SK-N-MC (cell line): Measurements from ENCODE around the gene TOX2.

Experiments used
- DNase-seq: peaks from one replicate; pipeline ENCODE4 v3.0.0-alpha.2; 2011; ENCODE audit warnings: low read depth, low spot score
- H3K27ac ChIP-seq: fragments of 200-600 bp; sonication (generic); 2 replicates; pipeline ENCODE4 v1.5.1; 2016; ENCODE audit warnings: mixed run types
- H3K36me3 ChIP-seq: fragments of 200-600 bp; sonication (generic); 2 replicates; pipeline ENCODE4 v1.6.1; 2017; ENCODE audit warnings: antibody characterized with exemption, low read length, mixed read lengths; ENCODE audit not compliant: insufficient read depth
- H3K4me3 ChIP-seq: fragments of 200-600 bp; sonication (generic); 2 replicates; pipeline ENCODE4 v1.5.1; 2016
- H3K9ac ChIP-seq: fragments of 200-600 bp; sonication (generic); 2 replicates; pipeline ENCODE4 v1.8.0; 2017; ENCODE audit warnings: mixed run types, mixed read lengths; ENCODE audit not compliant: insufficient read length
- H3K9me3 ChIP-seq: fragments of 200-600 bp; sonication (generic); 2 replicates; pipeline ENCODE4 v1.6.1; 2017; ENCODE audit warnings: low read depth, mild to moderate bottlenecking, antibody characterized with exemption, low read length, moderate library complexity, mixed read lengths
- EZH2 ChIP-seq: fragments of 200-600 bp; sonication (generic); IDR thresholded peaks from one replicate; pipeline ENCODE4 v1.6.1; 2017; ENCODE audit warnings: antibody characterized with exemption
- FOXP2 ChIP-seq: optimal IDR thresholded peaks from 2 replicates; pipeline ENCODE3; 2011; ENCODE audit warnings: mild to moderate bottlenecking, moderate library complexity; ENCODE audit not compliant: insufficient read depth; ENCODE audit errors: extremely low read length, control extremely low read depth
- POLR2AphosphoS5 ChIP-seq: IDR thresholded peaks from 2 replicates; pipeline ENCODE4 v1.6.1; 2012; ENCODE audit warnings: mild to moderate bottlenecking, low read depth, low read length, borderline replicate concordance

TOX2 gene

DNA sequence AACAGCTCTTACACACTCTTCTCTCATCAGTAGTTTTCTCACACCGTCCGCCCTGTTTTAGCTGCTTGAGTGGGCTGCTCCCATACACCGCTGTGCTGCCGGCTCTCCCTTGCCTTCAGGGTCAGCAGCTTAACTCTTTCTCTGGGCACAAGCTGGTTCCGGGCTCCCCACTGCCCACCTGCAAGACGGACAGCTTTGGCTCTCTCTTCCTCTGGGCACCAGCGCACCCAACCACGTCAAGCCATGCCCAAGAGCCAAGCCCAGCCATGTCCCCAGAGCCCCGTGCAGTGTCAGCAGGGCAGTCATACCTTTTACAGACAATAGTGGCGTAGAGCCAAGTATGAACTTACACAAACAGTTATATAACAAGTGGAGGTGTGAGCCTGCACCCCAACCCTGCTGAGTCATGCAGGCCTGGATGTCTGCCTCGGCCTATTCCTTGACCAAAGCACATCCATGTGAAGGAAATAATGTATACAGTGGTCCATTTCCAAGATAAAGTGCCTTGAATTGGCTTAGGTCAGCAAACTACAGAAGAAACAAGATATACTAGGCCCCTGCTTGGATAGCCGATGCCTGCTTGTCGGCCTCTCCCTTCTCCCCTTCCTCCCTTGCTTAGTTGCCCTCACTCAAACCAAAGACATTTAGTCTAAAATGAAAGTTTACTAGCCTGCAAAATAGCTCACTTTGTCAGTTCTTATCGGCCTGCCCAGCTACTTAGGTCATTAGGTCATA, 183.0 kb downstream of the TOX2 start:
- H3K9me3 ChIP-seq, result no peaks in the 10 kb centered on the region
- no peaks in the 10 kb centered on the region for H3K36me3 ChIP-seq
- H3K4me3 ChIP-seq, result no peak overlapping the region
- DNase-seq, result no peak
- no peak for TF ChIP-seq FOXP2
- TF ChIP-seq POLR2AphosphoS5, result no peak
- no peak for TF ChIP-seq EZH2
- no peak overlapping the region for H3K27ac ChIP-seq
- H3K9ac ChIP-seq, result no peak overlapping the region

DNA sequence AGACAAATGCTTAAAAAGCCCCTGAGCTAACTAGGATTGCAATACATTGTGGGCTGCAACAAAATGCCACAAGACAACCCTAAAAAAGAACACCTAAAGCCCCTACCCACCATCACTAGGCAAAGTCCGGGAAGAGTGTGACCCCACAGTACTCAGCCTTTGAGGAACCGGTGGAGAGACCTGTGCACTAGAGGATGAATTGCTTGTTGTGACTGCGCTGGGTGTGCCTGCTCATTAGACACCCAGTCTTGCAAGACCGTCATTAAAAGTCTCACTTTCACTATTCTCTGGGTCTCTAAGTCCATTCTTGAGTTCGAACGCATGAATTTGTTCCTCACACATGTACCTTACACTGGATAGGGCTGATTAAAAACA, 183.6 kb downstream of the TOX2 start:
- no peaks in the 10 kb centered on the region for H3K9me3 ChIP-seq
- no peak overlapping the region for H3K4me3 ChIP-seq
- H3K27ac ChIP-seq, result no peak overlapping the region
- H3K9ac ChIP-seq, result no peak overlapping the region
- no peaks in the 10 kb centered on the region for H3K36me3 ChIP-seq
- no peak for DNase-seq
- no peak for TF ChIP-seq FOXP2
- TF ChIP-seq POLR2AphosphoS5, result no peak
- no peak for TF ChIP-seq EZH2

DNA sequence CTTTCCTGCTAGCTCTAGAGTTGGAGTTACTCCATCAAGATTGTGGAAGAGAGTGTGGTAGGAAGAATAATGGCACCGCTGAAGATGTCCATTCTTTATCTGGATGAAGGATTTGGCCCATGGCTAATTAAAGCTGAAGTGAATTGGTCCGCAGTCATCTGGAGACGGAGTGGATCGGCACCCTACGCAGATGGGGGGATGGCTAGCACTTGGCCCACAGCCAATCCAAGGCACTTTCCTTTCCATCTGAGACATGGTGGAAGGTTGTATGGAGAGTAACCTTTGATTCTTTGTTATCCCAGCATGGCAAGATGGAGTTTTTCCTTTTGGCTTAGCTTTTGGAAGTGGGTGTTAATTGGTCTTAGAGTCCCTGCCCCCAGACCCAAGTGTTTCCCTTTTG, 184.0 kb downstream of the TOX2 start:
- no peak for DNase-seq
- Histone ChIP-seq H3K9ac (no peak overlapping the region), H3K9me3 (no peaks in the 10 kb centered on the region), H3K4me3 (no peak overlapping the region), H3K36me3 (no peaks in the 10 kb centered on the region), H3K27ac (no peak overlapping the region)
- no peak for TF ChIP-seq EZH2
- TF ChIP-seq FOXP2, result no peak
- TF ChIP-seq POLR2AphosphoS5, result no peak

DNA sequence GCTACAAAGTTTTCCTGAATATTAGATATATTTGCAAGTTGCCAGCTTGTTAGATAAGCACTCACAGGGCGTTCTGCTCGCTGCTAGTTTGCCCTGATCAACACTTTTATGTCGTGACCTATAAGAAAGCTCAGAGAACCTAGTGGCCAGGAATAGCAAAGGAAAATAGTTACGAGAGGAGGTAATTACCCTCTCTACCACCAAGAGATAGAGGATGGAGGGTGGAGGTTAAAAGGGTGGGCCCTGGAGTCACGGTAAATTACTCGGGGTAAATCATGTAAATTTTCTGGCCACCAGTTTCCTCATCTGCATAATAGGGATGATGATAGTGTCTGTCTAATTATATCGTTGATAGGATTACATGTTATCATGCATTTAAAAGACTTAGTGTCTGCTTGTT, 185.2 kb downstream of the TOX2 start:
- DNase-seq, result no peak
- H3K9me3 ChIP-seq, result no peaks in the 10 kb centered on the region
- no peak overlapping the region for H3K27ac ChIP-seq
- H3K4me3 ChIP-seq, result no peak overlapping the region
- TF ChIP-seq FOXP2 (no peak), POLR2AphosphoS5 (no peak), EZH2 (no peak)
- H3K9ac ChIP-seq, result no peak overlapping the region
- no peaks in the 10 kb centered on the region for H3K36me3 ChIP-seq

DNA sequence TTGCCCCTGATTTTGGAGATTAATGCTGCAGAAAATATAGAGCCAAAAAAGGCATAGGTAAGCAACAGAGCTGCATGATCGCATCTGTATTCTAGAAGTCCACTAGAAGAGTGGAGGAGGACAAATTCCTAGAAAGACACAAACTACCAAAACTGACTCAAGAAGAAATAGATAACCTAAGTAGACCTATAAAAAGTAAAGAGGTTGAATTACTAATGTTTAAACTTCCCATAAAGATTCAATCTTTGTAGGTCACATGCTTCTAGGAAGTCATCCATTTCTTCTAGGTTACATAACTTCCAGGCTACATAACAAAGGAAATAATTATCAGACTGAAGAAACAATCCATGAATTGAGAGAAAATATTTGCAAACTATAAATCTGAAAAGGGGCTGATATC, 187.9 kb downstream of the TOX2 start:
- Histone ChIP-seq H3K9me3 (no peaks in the 10 kb centered on the region), H3K9ac (no peak overlapping the region), H3K36me3 (no peaks in the 10 kb centered on the region), H3K27ac (no peak overlapping the region), H3K4me3 (no peak overlapping the region)
- DNase-seq, result no peak
- TF ChIP-seq FOXP2, result no peak
- TF ChIP-seq POLR2AphosphoS5, result no peak
- TF ChIP-seq EZH2, result no peak

DNA sequence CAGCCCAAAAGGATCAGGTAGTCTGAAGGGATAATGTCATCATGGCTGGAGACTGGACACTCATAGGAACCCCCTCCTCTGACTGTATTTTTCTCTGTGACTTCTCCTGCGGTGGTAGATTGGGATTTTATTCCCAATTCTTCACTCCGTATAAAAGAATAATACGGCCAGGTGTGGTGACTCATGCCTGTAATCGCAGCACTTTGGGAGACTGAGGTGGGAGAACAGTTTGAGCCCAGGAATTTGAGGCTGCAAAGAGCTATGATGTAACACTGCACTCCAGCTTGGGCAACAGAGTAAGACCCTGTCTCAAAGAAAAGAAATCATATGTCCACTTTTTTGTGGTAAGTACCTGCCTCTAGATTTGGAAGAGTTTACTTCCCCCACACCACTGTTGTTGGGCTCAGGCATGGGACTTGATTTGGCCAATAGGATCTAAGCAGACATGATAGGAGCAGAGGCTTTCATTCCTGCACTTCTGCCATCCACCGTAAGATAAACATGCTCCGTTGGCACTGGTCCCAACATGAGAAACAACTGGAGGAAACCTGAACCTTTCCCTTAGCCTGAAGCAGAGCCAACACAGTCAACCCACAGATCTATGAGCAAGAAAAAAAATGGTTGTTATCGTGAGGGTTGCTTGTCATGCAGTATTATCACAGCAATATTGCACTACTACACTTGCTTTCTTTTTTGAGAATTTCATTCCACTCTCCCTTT, 190.3 kb downstream of the TOX2 start:
- Histone ChIP-seq H3K9me3 (no peaks in the 10 kb centered on the region), H3K4me3 (no peak overlapping the region), H3K27ac (no peak overlapping the region), H3K36me3 (no peaks in the 10 kb centered on the region), H3K9ac (no peak overlapping the region)
- no peak for DNase-seq
- TF ChIP-seq EZH2 (no peak), FOXP2 (no peak), POLR2AphosphoS5 (no peak)

DNA sequence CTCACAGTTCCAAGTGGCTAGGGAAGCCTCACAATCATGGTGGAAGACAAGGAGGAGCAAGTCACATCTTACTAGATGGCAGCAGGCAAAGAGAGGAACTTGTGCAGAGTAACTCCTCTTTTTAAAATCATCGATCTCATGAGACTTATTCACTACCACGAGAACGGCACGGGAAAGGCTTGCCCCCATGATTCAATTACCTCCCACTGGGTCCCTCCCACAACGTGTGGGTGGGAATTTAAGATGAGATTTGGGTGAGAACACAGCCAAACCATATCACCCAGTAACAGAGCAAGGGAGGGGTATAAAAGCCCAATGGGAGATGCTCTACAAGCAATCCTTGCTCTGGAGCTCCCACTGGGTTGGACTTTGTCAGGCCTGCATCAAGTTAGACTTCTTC, 192.0 kb downstream of the TOX2 start:
- DNase-seq, result no peak
- H3K27ac ChIP-seq, result no peak overlapping the region
- no peak overlapping the region for H3K9ac ChIP-seq
- no peaks in the 10 kb centered on the region for H3K9me3 ChIP-seq
- H3K4me3 ChIP-seq, result no peak overlapping the region
- no peak for TF ChIP-seq FOXP2
- TF ChIP-seq POLR2AphosphoS5, result no peak
- no peak for TF ChIP-seq EZH2
- H3K36me3 ChIP-seq, result no peaks in the 10 kb centered on the region

DNA sequence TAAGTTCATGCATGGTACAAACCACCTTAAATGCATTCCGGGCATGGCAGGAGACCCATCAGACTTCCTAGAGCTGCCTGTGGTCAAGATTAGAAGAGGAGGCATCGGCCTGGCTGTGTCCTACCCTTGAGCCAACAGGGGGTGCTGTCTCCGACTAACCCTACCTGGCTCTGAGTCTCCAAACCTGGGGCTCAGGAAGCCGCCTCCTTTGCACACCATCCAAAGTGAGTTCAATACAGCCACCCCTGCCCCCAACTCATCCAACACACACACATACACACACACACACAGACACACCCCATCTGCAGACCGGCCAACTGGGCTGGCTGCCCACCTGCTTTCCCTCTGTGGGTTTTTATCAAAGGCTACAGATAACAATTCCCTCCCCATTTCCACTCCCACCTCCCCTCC, 195.3 kb downstream of the TOX2 start:
- no peak for DNase-seq
- H3K27ac ChIP-seq, result no peak overlapping the region
- H3K36me3 ChIP-seq, result no peaks in the 10 kb centered on the region

More for the DNA sequence above, 195.3 kb downstream of the TOX2 start:
- no peak overlapping the region for H3K4me3 ChIP-seq
- TF ChIP-seq FOXP2 (no peak), EZH2 (no peak), POLR2AphosphoS5 (no peak)
- H3K9me3 ChIP-seq, result no peaks in the 10 kb centered on the region
- no peak overlapping the region for H3K9ac ChIP-seq
